Activated T-cell treated with anti-CD3 and anti-CD28 coated beads for 48 hours (primary cell): Measurements from ENCODE around the gene ILF3.
"Not testable (repeated sequence)": the region's sequence is repeated elsewhere in the genome, so short reads cannot be mapped to it uniquely, and the experiment has no call there.

ENCODE experiments used
- DNase-seq: peaks from one replicate; pipeline ENCODE4 v3.0.0-alpha.2; 2020; ENCODE audit warnings: low read depth

ILF3 gene

GRCh38 chr19:10642473-10643171, 11.5 kb upstream of the ILF3 start:
- no peak for DNase-seq

GRCh38 chr19:10643172-10643967, 10.8 kb upstream of the ILF3 start:
- DNase-seq, result no peak

GRCh38 chr19:10643968-10644259, 10.2 kb upstream of the ILF3 start:
- no peak for DNase-seq

- DNase-seq, result peak; percentile 77
Measured at GRCh38 chr19:10644260-10645007, 9.7 kb upstream of the ILF3 start.

- no peak for DNase-seq
Measured at GRCh38 chr19:10646456-10647159, 7.5 kb upstream of the ILF3 start.

GRCh38 chr19:10648360-10648759, 5.8 kb upstream of the ILF3 start:
- no peak for DNase-seq

- no peak for DNase-seq
Measured at GRCh38 chr19:10651851-10652250, 2.3 kb upstream of the ILF3 start.

GRCh38 chr19:10653482-10653731, 739 bp upstream of the ILF3 start:
- no peak for DNase-seq

GRCh38 chr19:10654610-10655456, 687 bp downstream of the ILF3 start:
- peak; percentile 65 for DNase-seq

GRCh38 chr19:10655457-10656312, 1.5 kb downstream of the ILF3 start:
- no peak for DNase-seq

- no peak for DNase-seq
Measured at GRCh38 chr19:10660346-10660745, 6.2 kb downstream of the ILF3 start.

- no peak for DNase-seq
Measured at GRCh38 chr19:10661946-10662345, 7.8 kb downstream of the ILF3 start.

- DNase-seq, result peak; percentile 30
Measured at GRCh38 chr19:10662384-10663251, 8.5 kb downstream of the ILF3 start.

- not testable (repeated sequence) for DNase-seq
Measured at GRCh38 chr19:10663252-10663563, 9.1 kb downstream of the ILF3 start.

- no peak for DNase-seq
Measured at GRCh38 chr19:10667867-10668266, 13.7 kb downstream of the ILF3 start.

- no peak for DNase-seq
Measured at GRCh38 chr19:10669246-10669645, 15.1 kb downstream of the ILF3 start.

- no peak for DNase-seq
Measured at GRCh38 chr19:10670182-10670581, 16.0 kb downstream of the ILF3 start.

- DNase-seq, result no peak
Measured at GRCh38 chr19:10670876-10671804, 17.0 kb downstream of the ILF3 start.

GRCh38 chr19:10671922-10672321, 17.8 kb downstream of the ILF3 start:
- not testable (repeated sequence) for DNase-seq
